Renal cortex interstitium (tissue), 11 donors: ENCODE results near the gene MYH15. TPM values are rescaled to one million over a fixed set of nuclear protein-coding genes. Genes with fewer than 3 reads are reported as not detected.
"Not testable (repeated sequence)": the region's sequence is repeated elsewhere in the genome, so short reads cannot be mapped to it uniquely, and the experiment has no call there.

ENCODE experiments used
- DNase-seq, 11 donors: peaks; one replicate each; pipeline ENCODE4 v3.0.0-alpha.2; 2013; ENCODE audit warnings: low read depth in 9 of 11, low spot score in 4 of 11; ENCODE audit errors: extremely low read depth in 1 of 11
- polyA plus RNA-seq, 3 donors: library from polyadenylated mRNA; unstranded; fragments of 120-200 nt; gene quantifications; one replicate each; pipeline ENCODE4 v1.2.1, GENCODE V29; 2013; ENCODE audit not compliant: insufficient read length in 3 of 3

Gene MYH15
- polyA plus RNA-seq, 3 donors, result 0.23 to 0.44 (median 0.34) TPM

DNA sequence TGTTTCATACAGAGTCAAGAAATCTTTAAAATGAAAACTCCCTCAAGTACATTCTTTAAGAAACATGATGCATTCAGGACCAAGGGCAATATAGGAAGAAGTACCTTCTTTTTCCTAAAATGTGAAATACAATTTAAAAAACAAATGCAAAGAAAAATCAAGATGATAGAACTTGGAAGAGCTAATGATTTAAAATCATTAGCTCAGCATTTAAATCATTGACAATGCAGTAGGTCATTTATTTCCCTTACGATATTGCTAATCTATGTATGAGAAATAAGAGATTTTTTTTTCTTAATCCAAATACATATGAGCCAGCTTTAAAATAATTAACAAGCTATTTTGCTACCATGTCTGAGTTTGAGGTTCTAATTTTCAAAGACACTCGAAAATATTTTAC is 108.6 kb downstream of the MYH15 start:
- DNase-seq, result no peak

- no peak for DNase-seq
Observed at GRCh38 chr3:108398510-108398909, 111.9 kb downstream of the MYH15 start.

GRCh38 chr3:108396336-108396735 is 114.1 kb downstream of the MYH15 start:
- no peak for DNase-seq

DNA sequence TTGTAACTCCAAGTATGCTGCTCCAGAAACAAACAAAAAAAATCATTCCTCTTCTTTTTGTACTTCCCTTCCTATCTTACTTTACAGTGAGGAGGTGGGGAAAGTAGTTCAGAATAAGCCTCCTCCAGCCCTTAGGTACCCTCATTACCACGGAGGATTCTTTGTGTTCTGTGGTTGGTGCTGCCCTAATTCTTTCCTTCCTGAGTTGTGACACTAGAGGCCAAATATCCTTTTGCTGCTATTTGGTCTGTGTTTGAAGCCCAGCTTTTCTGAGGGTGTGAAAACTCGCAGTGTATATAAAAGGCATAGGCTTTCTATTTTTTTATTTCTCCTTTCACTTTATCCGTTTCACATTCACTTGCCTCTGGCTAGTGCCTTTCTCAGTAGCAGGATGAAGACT is 115.8 kb downstream of the MYH15 start:
- no peak for DNase-seq

- no peak for DNase-seq
Observed at GRCh38 chr3:108394016-108394415, 116.4 kb downstream of the MYH15 start.

DNA sequence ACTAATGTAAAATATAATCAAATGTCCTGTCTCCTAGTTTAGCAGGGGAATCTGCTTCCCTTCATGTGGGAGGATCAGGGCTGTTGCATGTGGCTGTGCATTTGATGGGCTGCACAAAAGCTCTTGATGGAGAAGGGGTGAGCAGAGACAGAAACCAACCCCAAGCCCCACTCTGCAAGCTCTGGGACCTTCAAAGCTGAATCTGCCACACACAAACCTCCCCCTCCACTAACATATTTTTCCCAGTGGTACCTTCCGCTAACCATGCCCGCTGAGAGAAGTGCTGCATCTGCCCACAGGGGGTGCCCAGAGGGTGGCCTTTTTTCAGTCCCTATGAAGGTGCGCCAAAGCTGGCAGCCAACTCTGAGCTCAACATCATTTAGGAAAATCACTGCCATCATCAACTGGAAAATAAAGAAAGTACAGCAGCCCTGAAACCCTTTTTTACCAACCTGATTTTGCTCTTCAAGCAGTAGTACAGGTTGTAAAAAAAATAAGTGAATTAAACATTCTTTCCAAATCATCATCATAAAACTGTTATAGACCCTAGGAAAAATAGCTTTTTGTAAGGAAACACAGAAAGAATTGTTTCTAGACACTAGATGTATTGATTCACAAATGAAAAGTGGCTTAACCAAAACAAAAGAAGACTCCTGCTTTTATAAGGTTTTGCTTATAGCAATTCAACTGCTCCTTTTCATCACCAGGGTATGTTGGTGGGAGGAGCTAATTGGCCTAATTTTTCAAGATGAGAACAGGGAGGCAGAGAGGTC is 117.1 kb downstream of the MYH15 start:
- DNase-seq, result no peak

DNA sequence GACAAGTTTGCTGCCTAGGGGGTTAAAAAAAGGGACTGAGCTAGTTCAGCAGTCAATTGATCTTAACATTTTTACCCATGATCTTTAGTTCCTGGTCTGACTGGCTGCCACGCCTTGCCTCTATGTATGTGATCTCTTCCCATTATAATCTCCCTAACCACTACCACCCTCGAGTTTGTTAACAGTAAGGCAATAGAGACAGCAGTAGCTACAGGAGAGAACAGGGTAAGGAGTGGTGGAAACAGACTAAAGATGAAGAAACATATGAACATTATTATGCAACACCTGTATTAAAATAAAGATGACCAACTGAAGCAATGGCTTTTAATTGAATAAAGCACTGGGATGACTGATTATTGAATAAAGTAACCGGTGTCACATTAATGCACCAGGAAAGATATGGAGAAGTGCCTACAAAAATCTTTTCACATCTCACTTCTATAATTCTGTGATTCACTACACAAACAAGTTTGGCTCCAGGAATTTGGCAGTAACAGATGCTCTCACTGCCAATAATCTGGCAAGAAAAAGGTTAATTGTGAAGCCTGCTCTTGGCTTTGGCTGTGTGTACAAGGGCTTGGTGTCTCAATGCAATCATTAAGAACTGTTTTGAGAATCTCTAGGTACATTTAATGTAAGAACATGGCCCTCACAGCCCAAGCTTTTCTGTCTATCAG is 118.3 kb downstream of the MYH15 start:
- DNase-seq, result no peak

- no peak for DNase-seq
Observed at GRCh38 chr3:108389372-108389771, 121.0 kb downstream of the MYH15 start.

DNA sequence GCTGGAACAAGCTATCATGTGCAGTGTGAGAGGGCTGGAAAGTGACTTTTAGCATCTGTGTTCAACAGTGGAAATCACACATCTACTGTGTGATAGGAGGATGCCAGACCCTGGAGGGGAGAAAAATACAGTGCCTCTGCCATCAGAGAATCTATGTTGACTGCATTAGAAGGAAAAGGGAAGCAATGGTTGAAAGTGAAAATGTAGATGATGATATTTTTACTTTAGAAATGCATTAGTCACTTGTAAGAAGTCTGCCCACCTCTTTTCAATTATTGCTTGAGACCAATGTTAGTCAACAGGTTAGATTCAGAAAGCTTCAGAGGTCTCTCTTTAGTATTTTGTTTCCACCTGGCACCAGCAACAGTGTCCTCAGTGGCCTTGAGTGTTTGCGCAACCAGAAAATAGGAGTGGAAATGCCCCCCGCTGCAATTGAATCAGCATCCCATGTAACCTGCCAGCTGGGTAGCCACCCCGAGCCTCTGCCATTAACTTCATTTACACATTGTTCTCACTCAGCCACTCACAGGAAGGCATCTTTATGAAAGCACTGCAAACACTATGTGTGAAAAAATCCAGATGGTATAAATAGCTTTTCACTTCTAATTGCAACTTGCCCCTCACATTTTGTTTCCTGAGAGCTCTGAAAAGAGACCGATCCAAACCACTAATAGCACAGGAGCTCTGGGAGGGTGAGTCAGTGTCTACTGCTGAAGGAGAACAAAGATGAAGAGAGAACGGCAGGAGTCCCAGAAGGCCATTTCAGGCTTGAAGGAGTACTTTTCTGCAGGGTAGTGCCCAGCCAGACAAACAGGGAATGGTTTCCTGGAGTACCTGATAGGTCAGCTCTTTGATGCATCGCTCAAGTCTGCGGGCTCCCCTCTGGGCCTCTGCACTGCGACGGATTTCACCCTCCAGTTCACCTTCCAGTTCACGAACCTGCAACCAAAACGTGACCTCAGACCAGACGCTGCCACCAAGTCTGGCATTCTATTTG is 122.0 kb downstream of the MYH15 start:
- no peak for DNase-seq

DNA sequence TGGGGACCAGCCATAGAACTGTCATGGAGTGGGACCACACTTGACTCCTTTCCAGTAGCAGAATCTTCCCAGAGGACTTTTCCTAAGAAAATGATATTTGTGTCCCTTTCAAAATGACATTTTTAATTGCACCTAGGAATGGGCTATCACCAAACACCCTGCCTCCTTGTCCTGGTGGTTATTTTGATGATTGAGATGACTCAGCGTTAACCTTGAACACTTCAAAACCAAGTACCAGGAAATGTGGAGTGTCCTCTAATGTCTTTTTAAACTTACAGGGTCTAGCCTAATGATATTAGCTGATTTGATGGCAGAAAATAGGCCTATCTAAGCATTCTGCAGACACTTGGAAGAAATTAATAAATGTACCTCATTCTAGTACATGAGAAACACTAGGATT is 123.3 kb downstream of the MYH15 start:
- no peak for DNase-seq

GRCh38 chr3:108383306-108383705 is 127.1 kb downstream of the MYH15 start:
- DNase-seq, result no peak

DNA sequence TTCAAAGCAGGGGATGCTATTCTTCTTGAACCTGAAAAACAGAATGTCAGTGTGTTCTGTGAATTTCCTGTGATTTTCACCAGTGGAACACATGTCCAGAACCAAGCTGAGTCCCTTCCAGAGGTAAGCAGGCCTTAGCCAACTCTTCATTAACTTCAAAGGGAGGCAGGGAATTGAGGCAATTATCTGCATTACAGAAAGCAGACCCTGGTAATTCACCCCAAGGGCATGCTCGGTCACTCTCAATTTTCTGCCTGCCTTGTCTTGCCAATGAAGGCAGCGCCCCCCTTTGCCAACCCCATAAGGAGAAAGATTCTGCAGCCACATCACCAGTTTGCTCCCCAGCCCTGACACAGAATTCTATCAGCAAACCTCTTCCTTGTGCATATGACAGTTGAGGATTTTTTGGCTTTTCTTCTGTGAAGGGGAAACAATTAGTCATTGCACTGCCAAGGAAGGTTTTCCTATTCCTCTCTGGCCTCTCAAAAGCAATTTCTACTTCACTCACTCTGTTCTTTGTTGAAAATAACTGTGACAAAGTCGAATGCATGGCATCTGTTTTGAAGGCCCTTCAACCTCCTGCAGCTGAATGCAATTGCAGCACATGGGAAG is 128.8 kb downstream of the MYH15 start:
- no peak for DNase-seq

GRCh38 chr3:108380128-108380795 is 130.1 kb downstream of the MYH15 start:
- no peak for DNase-seq

DNA sequence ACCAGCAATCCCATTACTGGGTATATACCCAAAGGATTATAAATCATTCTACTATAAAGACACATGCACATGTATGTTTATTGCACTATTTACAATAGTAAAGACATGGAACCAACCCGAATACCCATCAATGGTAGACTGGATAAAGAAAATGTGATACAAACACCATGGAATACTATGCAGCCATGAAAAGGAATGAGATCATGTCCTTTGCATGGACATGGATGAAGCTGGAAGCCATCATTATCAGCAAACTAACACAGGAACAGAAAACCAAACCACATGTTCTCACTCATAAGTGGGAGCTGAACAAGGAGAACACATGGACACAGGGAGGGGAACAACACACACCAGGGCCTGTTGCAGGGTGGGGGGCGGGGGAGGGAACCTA is 131.4 kb downstream of the MYH15 start:
- not testable (repeated sequence) for DNase-seq

DNA sequence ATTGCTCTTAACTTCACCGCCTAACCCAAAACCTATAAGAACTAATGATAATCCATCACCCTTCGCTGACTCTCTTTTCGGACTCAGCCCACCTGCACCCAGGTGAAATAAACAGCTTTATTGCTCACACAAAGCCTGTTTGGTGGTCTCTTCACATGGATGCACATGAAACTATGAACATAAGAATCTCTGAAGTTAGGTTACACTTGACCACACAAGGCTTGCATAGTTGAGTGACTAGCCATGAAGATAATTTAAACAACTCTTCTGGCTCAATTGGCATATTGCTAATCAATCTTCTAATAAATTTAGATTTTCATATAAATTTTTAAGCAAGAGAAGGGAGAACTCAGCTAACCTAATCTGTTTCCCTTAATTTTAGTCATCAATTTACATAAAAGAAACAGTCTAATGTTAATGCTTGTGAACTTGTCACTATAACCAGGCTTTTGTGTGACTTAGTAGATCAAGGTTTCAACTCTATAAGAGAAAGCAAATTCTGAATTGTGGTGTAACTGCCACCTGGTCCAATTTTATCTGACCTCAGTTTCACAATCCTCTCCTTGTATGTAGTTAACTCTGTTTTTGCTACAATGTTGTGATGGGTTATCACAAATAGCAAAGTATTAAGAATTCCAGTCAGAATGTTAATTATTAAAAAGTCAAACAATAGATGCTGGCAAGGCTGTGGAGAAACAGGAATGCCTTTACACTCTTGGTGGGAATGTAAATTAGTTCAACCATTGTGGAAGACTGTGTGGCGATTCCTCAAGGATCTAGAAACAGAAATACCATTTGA is 132.0 kb downstream of the MYH15 start:
- no peak for DNase-seq

DNA sequence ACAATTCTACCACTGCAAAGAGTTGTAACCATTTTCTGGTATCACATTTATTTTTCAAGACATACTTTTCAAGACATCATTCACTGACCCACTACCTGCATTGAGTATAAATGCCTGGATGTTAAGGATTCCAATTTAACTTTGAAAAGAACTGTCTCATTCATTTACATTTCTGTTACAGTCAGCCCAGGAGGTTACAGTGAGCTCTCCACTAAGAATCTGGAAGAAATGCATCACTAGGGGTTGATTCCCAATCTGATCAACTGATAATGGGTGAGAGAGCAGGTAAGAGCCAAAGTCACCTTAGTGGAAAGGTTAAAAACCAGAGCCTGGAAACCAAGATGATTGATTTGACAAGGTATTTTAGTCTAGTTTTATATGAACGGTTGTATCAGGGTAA is 133.0 kb downstream of the MYH15 start:
- DNase-seq, result no peak

DNA sequence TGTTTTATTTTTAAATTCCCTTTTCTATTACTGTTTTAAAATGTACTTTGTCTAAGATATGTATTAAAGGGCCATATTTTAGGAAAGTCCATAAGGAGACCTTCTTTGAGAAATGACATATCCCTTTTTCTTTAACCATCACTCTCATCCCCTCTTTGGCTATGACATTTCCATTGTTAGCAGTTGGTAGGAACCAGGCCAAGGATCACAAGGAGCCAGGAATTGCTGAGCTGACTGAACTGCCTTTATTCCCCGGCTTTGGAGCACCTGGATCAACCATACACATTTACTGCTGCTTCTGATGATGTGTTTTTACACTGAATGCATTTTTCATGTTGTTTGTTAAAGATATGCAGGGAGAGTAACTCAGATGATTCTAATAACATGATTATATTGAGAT is 134.4 kb downstream of the MYH15 start:
- DNase-seq, result no peak

- DNase-seq, result no peak
Observed at GRCh38 chr3:108359011-108359410, 151.4 kb downstream of the MYH15 start.
